Activated CD8-positive, alpha-beta memory T cell treated with anti-CD3 and anti-CD28 coated beads for 24 hours (primary cell): ENCODE data around the gene CAD.

Source experiments
- DNase-seq: peaks from one replicate; pipeline ENCODE4 v3.0.0-alpha.2; 2020

Gene CAD

GRCh38 chr2:27231921-27232320, 14.8 kb downstream of the CAD start:
- no peak for DNase-seq

GRCh38 chr2:27233341-27233740, 16.2 kb downstream of the CAD start:
- no peak for DNase-seq

- no peak for DNase-seq
These were observed 19.0 kb downstream of the CAD start for GRCh38 chr2:27236136-27236535.

GRCh38 chr2:27236626-27237025, 19.5 kb downstream of the CAD start:
- no peak for DNase-seq

GRCh38 chr2:27237341-27237945, 20.3 kb downstream of the CAD start:
- no peak for DNase-seq

- DNase-seq: no peak
These were observed 21.8 kb downstream of the CAD start for GRCh38 chr2:27238976-27239375.

GRCh38 chr2:27240406-27240805, 23.2 kb downstream of the CAD start:
- DNase-seq: no peak

- no peak for DNase-seq
These were observed 24.8 kb downstream of the CAD start for GRCh38 chr2:27241761-27242613.

- no peak for DNase-seq
These were observed 25.4 kb downstream of the CAD start for GRCh38 chr2:27242614-27242951.

GRCh38 chr2:27243391-27244130, 26.4 kb downstream of the CAD start:
- no peak for DNase-seq

GRCh38 chr2:27245116-27245515, 27.9 kb downstream of the CAD start:
- DNase-seq: no peak

GRCh38 chr2:27245626-27246025, 28.5 kb downstream of the CAD start:
- no peak for DNase-seq

GRCh38 chr2:27247893-27248292, 30.7 kb downstream of the CAD start:
- no peak for DNase-seq

GRCh38 chr2:27249159-27249890, 32.2 kb downstream of the CAD start:
- no peak for DNase-seq

GRCh38 chr2:27249891-27250651, 32.9 kb downstream of the CAD start:
- peak; percentile 80 for DNase-seq

GRCh38 chr2:27250652-27251379, 33.6 kb downstream of the CAD start:
- DNase-seq: no peak

- DNase-seq: no peak
These were observed 34.6 kb downstream of the CAD start for GRCh38 chr2:27251766-27252165.

GRCh38 chr2:27255187-27255586, 38.0 kb downstream of the CAD start:
- no peak for DNase-seq

GRCh38 chr2:27255660-27256059, 38.5 kb downstream of the CAD start:
- no peak for DNase-seq

GRCh38 chr2:27256855-27257454, 39.8 kb downstream of the CAD start:
- no peak for DNase-seq

- no peak for DNase-seq
These were observed 40.9 kb downstream of the CAD start for GRCh38 chr2:27258051-27258450.
